Activated T-helper 2 cell treated with anti-CD3 and anti-CD28 coated beads, Interferon-gamma antibody, Interleukin-2, Interleukin-4, amounts not matched to agents 10 μg/mL and 5 μg/mL and 100 μg/mL, durations not matched to agents 14 hours and 24 hours and 36 hours (primary cell): Measurements from ENCODE around the gene EXOSC1. TPM values are rescaled to one million over a fixed set of nuclear protein-coding genes. Genes with fewer than 3 reads are reported as not detected.
"Not testable (repeated sequence)": the region's sequence is repeated elsewhere in the genome, so short reads cannot be mapped to it uniquely, and the experiment has no call there.

ENCODE experiments used
- DNase-seq: peaks from one replicate; pipeline ENCODE4 v3.0.0; 2021; ENCODE audit warnings: low spot score
- H3K27ac Mint-ChIP-seq: one replicate; pipeline ENCODE4 v1.8.0; 2021; ENCODE audit warnings: mixed read lengths
- H3K27me3 Mint-ChIP-seq: one replicate; pipeline ENCODE4 v1.8.0; 2021; ENCODE audit warnings: low read depth, mixed read lengths
- H3K36me3 Mint-ChIP-seq: one replicate; pipeline ENCODE4 v1.8.0; 2021; ENCODE audit warnings: low read depth, mixed read lengths
- H3K4me1 Mint-ChIP-seq: one replicate; pipeline ENCODE4 v1.8.0; 2021; ENCODE audit warnings: low read depth, mixed read lengths
- H3K4me3 Mint-ChIP-seq: one replicate; pipeline ENCODE4 v1.8.0; 2021; ENCODE audit warnings: low read depth, mild to moderate bottlenecking, moderate library complexity, mixed read lengths
- H3K9me3 Mint-ChIP-seq: one replicate; pipeline ENCODE4 v1.8.0; 2021; ENCODE audit warnings: mixed read lengths
- intact Hi-C: fragments of 100-400 bp; cut with micrococcal nuclease; formaldehyde crosslinking; loops from one replicate; pipeline ENCODE4 v1.15.1; 2023
- total RNA-seq: library from RNA; stranded (reverse); gene quantifications from 2 replicates; pipeline ENCODE4 v1.2.3, GENCODE V29; 2022

Gene EXOSC1
- total RNA-seq, 1 donor from 2014 or later = 53.4 TPM

DNA sequence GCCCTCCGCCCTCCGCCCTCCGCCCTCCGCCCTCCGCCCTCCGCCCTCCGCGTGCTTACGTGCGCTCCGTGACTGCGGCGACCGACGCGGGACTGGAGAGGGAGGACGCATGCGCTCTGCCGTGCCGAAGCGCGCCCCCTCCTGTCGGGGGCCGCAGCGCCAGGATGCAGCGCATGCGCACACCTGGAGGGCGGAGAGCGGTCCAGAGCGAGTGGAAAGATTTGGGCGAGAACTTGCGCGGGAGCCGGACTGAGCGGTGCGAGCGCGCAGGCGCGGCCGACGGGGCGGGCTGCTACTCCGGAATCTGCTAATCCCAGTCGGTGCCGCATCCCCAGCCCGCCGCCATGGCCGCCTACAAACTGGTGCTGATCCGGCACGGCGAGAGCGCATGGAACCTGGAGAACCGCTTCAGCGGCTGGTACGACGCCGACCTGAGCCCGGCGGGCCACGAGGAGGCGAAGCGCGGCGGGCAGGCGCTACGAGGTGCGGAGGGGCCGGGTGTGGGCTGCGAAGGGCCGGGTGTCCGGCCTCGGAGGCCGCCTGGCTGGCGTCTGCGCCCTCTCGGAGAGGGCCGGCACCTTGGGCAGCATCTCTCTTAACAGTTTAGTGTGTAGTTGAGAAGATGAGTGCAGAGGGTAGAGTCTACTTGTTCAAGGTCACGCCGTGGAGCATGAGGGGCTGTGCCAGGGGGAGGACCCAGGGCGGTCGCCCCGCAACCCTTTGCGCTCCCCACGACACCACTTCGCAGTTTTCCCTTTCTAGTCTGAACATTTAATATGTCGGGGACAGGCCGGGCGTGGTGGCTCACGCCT, 19.6 kb downstream of the EXOSC1 start, which contains the start of gene PGAM1:
PGAM1 (plus strand) TSS at position 228 of the 812 bp plus-strand sequence; CDS start at position 345, 117 bp downstream.
- Mint-ChIP-seq H3K4me3 (peak within 1 kb of the TSS; percentile 86), H3K36me3 (peaks cover 53% of the 10 kb centered on the region), H3K27me3 (no peaks in the 10 kb centered on the region), H3K27ac (peak within 1 kb of the TSS; percentile 98), H3K9me3 (no peaks in the 10 kb centered on the region), H3K4me1 (peaks cover 34% of the 10 kb centered on the region)
- intact Hi-C loops = loop anchor here (2.0 to 10.0 kb wide), 2 partner anchors 73 to 219 kb away; partner anchors contain the start of genes MMS19, PI4K2A and UBTD1
- DNase-seq = peak; percentile 96

DNA sequence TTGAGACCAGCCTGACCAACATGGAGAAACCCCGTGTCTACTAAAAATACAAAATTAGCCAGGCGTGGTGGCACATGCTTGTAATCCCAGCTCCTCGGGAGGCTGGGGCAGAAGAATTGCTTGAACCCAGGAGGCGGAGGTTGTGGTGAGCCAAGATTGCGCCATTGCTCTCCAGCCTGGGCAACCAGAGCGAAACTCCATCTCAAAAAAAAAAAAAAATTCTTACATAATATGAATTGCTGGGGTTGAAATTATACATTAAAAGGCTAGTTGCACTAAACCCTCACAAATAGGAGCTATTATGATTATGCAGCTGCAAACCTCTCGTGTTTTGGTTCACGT, 22.1 kb downstream of the EXOSC1 start:
- peaks cover 44% of the 10 kb centered on the region for H3K4me1 Mint-ChIP-seq
- H3K9me3 Mint-ChIP-seq, H3K27me3 Mint-ChIP-seq, DNase-seq: not testable (repeated sequence)
- peak overlapping the region; percentile 69 for H3K4me3 Mint-ChIP-seq
- H3K27ac Mint-ChIP-seq = peak overlapping the region; percentile 97
- intact Hi-C loops = loop anchor here (1.0 to 10.0 kb wide), 2 partner anchors 10 to 221 kb away; partner anchors contain the start of gene PI4K2A
- H3K36me3 Mint-ChIP-seq = peaks cover 33% of the 10 kb centered on the region

- H3K36me3 Mint-ChIP-seq = peaks cover 6% of the 10 kb centered on the region
- peak overlapping the region; percentile 46 for H3K27ac Mint-ChIP-seq
- H3K9me3 Mint-ChIP-seq = no peaks in the 10 kb centered on the region
- DNase-seq = no peak
- H3K4me1 Mint-ChIP-seq = peaks cover 65% of the 10 kb centered on the region
- no peaks in the 10 kb centered on the region for H3K27me3 Mint-ChIP-seq
- intact Hi-C loops = no loop called here
- no peak overlapping the region for H3K4me3 Mint-ChIP-seq
These were observed 29.2 kb downstream of the EXOSC1 start for GRCh38 chr10:97416565-97416964.

- intact Hi-C loops = loop anchor here (1.0 kb wide), 3 partner anchors 10 to 33 kb away; partner anchors contain the start of genes EXOSC1, RRP12 and ZDHHC16
These were observed 32.9 kb downstream of the EXOSC1 start for GRCh38 chr10:97412891-97413304.

GRCh38 chr10:97411406-97411805, 34.4 kb downstream of the EXOSC1 start:
- no peak overlapping the region for H3K27ac Mint-ChIP-seq
- peaks cover 3% of the 10 kb centered on the region for H3K36me3 Mint-ChIP-seq
- H3K9me3 Mint-ChIP-seq = no peaks in the 10 kb centered on the region
- peaks cover 47% of the 10 kb centered on the region for H3K4me1 Mint-ChIP-seq
- H3K4me3 Mint-ChIP-seq = no peak overlapping the region
- H3K27me3 Mint-ChIP-seq = no peaks in the 10 kb centered on the region
- intact Hi-C loops = no loop called here
- DNase-seq = no peak

More at GRCh38 chr10:97412891-97413304, 32.9 kb downstream of the EXOSC1 start:
- peak; percentile 43 for DNase-seq
- H3K36me3 Mint-ChIP-seq = peaks cover 3% of the 10 kb centered on the region
- H3K4me1 Mint-ChIP-seq = peaks cover 48% of the 10 kb centered on the region
- no peaks in the 10 kb centered on the region for H3K9me3 Mint-ChIP-seq
- H3K27ac Mint-ChIP-seq = peak overlapping the region; percentile 91
- H3K4me3 Mint-ChIP-seq = peak overlapping the region; percentile 53
- H3K27me3 Mint-ChIP-seq = no peaks in the 10 kb centered on the region

DNA sequence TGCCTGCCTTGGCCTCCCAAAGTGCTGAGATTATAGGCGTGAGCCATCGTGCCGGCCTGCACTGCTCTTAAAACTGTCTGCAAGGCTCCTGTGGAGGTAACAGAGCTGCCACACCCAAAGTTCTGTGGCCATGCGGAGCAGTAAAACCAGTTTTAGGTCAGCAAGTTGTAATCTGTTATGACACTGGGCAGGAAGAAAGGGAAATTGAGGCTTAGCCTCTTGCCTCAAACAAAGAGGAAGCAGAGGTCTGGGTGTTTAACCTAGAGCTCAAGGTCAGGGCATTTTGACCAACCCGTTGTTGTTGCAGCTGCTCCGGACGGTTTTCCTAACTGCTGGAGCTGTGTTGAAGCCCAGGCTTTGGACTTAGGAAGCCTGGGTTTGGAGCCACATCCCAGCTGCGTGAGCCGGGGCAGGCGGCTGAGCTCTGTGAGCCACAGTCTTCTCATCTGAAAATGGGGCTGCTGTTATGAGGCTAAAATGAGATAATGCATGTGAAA, 37.3 kb downstream of the EXOSC1 start:
- intact Hi-C loops = no loop called here
- H3K9me3 Mint-ChIP-seq = no peaks in the 10 kb centered on the region
- DNase-seq = no peak

GRCh38 chr10:97407952-97408248, 37.9 kb downstream of the EXOSC1 start:
- Mint-ChIP-seq H3K27ac (peak overlapping the region; percentile 61), H3K9me3 (no peaks in the 10 kb centered on the region), H3K36me3 (peaks cover under 1% of the 10 kb centered on the region), H3K4me1 (peaks cover 20% of the 10 kb centered on the region), H3K27me3 (no peaks in the 10 kb centered on the region), H3K4me3 (no peak overlapping the region)
- DNase-seq = no peak
- intact Hi-C loops = loop anchor here (1.0 kb wide), 3 partner anchors 20 to 145 kb away; no protein-coding TSS in a partner anchor

More for the DNA sequence above, 37.3 kb downstream of the EXOSC1 start:
- Mint-ChIP-seq H3K36me3 (peaks cover 3% of the 10 kb centered on the region), H3K27me3 (no peaks in the 10 kb centered on the region), H3K4me1 (peaks cover 24% of the 10 kb centered on the region), H3K27ac (no peak overlapping the region), H3K4me3 (no peak overlapping the region)

GRCh38 chr10:97407211-97407951, 38.4 kb downstream of the EXOSC1 start:
- Mint-ChIP-seq H3K4me1 (peaks cover 16% of the 10 kb centered on the region), H3K4me3 (peak overlapping the region; percentile 13), H3K27ac (peak overlapping the region; percentile 61), H3K36me3 (no peaks in the 10 kb centered on the region), H3K9me3 (no peaks in the 10 kb centered on the region), H3K27me3 (no peaks in the 10 kb centered on the region)
- intact Hi-C loops = loop anchor here (1.0 kb wide), 3 partner anchors 21 to 146 kb away; no protein-coding TSS in a partner anchor
- peak; percentile 57 for DNase-seq

- H3K4me1 Mint-ChIP-seq = peaks cover 17% of the 10 kb centered on the region
- H3K27me3 Mint-ChIP-seq, intact Hi-C loops, H3K4me3 Mint-ChIP-seq, H3K27ac Mint-ChIP-seq, DNase-seq, H3K36me3 Mint-ChIP-seq, H3K9me3 Mint-ChIP-seq: not testable (repeated sequence)
These were observed 39.3 kb downstream of the EXOSC1 start for GRCh38 chr10:97406483-97406882.

GRCh38 chr10:97406064-97406463, 39.7 kb downstream of the EXOSC1 start:
- Mint-ChIP-seq H3K4me3 (no peak overlapping the region), H3K36me3 (peaks cover under 1% of the 10 kb centered on the region), H3K27ac (no peak overlapping the region), H3K4me1 (peaks cover 20% of the 10 kb centered on the region), H3K27me3 (no peaks in the 10 kb centered on the region), H3K9me3 (no peaks in the 10 kb centered on the region)
- DNase-seq = no peak
- intact Hi-C loops = no loop called here

- Mint-ChIP-seq H3K9me3 (no peaks in the 10 kb centered on the region), H3K27ac (no peak overlapping the region), H3K36me3 (peaks cover 9% of the 10 kb centered on the region), H3K4me1 (peaks cover 20% of the 10 kb centered on the region), H3K27me3 (no peaks in the 10 kb centered on the region), H3K4me3 (no peak overlapping the region)
- no peak for DNase-seq
- intact Hi-C loops = loop anchor here (5.0 kb wide), 2 partner anchors 77 to 112 kb away; partner anchors contain the start of gene ARHGAP19
These were observed 41.8 kb downstream of the EXOSC1 start for GRCh38 chr10:97404044-97404443.

DNA sequence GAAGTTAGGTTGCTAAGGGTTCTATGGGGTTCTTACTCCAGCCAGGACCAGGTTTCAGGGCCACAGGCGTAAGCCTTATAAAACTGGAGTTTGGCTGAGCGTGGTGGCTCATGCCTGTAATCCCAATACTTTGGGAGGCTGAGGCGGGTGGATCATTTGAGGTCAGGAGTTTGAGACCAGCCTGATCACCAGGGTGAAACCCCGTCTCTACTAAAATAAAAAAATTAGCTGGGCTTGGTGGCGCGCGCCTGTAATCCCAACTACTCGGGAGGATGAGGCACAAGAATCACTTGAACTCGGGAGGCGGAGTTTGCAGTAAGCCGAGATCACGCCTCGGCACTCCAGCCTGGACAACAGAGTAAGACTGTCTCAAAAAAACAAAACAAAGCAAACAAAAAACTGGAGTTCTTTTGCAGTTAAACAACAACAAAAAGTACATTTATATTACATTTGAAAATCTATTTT, 44.3 kb downstream of the EXOSC1 start:
- Mint-ChIP-seq H3K4me3 (peak overlapping the region; percentile 97), H3K9me3 (no peaks in the 10 kb centered on the region), H3K36me3 (peaks cover 14% of the 10 kb centered on the region), H3K27ac (peak overlapping the region; percentile 89), H3K4me1 (peaks cover 11% of the 10 kb centered on the region), H3K27me3 (no peaks in the 10 kb centered on the region)
- no peak for DNase-seq
- intact Hi-C loops = loop anchor here (1.0 to 5.0 kb wide), 6 partner anchors 12 to 109 kb away; partner anchors contain the start of genes ARHGAP19, EXOSC1, MMS19 and UBTD1
